Ishikawa (cell line): ENCODE data around the gene NR5A1.

Experiments used
- CEBPB ChIP-seq: IDR thresholded peaks from 2 replicates; pipeline ENCODE4 v1.6.1; 2012
- EP300 ChIP-seq: IDR thresholded peaks from 2 replicates; pipeline ENCODE4 v1.6.1; 2012; ENCODE audit warnings: borderline replicate concordance
- FOXM1 ChIP-seq: IDR thresholded peaks from 2 replicates; pipeline ENCODE4 v1.6.1; 2012; ENCODE audit warnings: low read depth, borderline replicate concordance
- RAD21 ChIP-seq: IDR thresholded peaks from 2 replicates; pipeline ENCODE4 v1.6.1; 2012; ENCODE audit warnings: low read depth
- TAF1 ChIP-seq: IDR thresholded peaks from 2 replicates; pipeline ENCODE4 v1.6.1; 2012; ENCODE audit warnings: low read depth, mild to moderate bottlenecking
- TCF12 ChIP-seq: IDR thresholded peaks from 2 replicates; pipeline ENCODE4 v1.6.1; 2012; ENCODE audit warnings: low read depth
- TEAD4 ChIP-seq: IDR thresholded peaks from 2 replicates; pipeline ENCODE4 v1.6.1; 2012
- YY1 ChIP-seq: IDR thresholded peaks from 2 replicates; pipeline ENCODE4 v1.6.1; 2012; ENCODE audit warnings: low read depth
- TF ChIP-seq, protein P1 (sequence below): IDR thresholded peaks from 2 replicates; pipeline ENCODE4 v1.6.1; 2012
- TF ChIP-seq, protein P2 (sequence below): IDR thresholded peaks from 2 replicates; pipeline ENCODE4 v1.6.1; 2012; ENCODE audit warnings: low read depth, mild to moderate bottlenecking
- TF ChIP-seq, protein P3 (sequence below): IDR thresholded peaks from 2 replicates; pipeline ENCODE4 v1.6.1; 2012

DNA sequence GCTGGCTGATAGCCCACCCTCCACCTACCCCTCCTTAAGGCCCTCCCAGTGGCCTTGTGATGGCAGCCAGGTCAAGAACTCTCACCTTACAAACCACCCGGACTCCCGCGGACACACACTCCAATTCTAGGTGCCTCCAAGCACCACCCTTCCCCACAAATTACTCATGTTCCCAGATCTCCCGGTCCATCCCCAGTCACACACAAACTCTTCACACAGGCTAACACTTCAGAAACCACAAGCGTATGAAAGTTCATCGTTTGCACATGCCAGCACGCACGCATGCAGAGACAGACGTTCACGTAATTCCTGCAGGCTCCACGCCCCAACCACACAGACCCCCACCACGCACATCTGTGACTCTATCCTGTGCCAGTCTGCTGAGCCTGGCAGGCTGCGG lies 18.0 kb downstream of the NR5A1 start:
- TF ChIP-seq FOXM1, result no peak
- TF ChIP-seq, protein P1, sequence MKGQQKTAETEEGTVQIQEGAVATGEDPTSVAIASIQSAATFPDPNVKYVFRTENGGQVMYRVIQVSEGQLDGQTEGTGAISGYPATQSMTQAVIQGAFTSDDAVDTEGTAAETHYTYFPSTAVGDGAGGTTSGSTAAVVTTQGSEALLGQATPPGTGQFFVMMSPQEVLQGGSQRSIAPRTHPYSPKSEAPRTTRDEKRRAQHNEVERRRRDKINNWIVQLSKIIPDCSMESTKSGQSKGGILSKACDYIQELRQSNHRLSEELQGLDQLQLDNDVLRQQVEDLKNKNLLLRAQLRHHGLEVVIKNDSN, result no peak
- TF ChIP-seq TEAD4, result no peak
- TF ChIP-seq, protein P2, sequence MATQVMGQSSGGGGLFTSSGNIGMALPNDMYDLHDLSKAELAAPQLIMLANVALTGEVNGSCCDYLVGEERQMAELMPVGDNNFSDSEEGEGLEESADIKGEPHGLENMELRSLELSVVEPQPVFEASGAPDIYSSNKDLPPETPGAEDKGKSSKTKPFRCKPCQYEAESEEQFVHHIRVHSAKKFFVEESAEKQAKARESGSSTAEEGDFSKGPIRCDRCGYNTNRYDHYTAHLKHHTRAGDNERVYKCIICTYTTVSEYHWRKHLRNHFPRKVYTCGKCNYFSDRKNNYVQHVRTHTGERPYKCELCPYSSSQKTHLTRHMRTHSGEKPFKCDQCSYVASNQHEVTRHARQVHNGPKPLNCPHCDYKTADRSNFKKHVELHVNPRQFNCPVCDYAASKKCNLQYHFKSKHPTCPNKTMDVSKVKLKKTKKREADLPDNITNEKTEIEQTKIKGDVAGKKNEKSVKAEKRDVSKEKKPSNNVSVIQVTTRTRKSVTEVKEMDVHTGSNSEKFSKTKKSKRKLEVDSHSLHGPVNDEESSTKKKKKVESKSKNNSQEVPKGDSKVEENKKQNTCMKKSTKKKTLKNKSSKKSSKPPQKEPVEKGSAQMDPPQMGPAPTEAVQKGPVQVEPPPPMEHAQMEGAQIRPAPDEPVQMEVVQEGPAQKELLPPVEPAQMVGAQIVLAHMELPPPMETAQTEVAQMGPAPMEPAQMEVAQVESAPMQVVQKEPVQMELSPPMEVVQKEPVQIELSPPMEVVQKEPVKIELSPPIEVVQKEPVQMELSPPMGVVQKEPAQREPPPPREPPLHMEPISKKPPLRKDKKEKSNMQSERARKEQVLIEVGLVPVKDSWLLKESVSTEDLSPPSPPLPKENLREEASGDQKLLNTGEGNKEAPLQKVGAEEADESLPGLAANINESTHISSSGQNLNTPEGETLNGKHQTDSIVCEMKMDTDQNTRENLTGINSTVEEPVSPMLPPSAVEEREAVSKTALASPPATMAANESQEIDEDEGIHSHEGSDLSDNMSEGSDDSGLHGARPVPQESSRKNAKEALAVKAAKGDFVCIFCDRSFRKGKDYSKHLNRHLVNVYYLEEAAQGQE, result no peak
- TF ChIP-seq CEBPB, result no peak
- TF ChIP-seq EP300, result no peak
- no peak for TF ChIP-seq TCF12
- no peak for TF ChIP-seq YY1
- no peak for TF ChIP-seq RAD21
- no peak for TF ChIP-seq TAF1
- TF ChIP-seq, protein P3, sequence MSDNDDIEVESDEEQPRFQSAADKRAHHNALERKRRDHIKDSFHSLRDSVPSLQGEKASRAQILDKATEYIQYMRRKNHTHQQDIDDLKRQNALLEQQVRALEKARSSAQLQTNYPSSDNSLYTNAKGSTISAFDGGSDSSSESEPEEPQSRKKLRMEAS, result no peak
